ENCODE measurements around the gene DOCK2.
"Not testable (repeated sequence)": the region's sequence is repeated elsewhere in the genome, so short reads cannot be mapped to it uniquely, and the experiment has no call there.

DOCK2 gene

GRCh38 chr5:169789417-169789940 lies 152.4 kb downstream of the DOCK2 start:
- DNase-seq (ENCODE audit: low spot score): no peak

DNA sequence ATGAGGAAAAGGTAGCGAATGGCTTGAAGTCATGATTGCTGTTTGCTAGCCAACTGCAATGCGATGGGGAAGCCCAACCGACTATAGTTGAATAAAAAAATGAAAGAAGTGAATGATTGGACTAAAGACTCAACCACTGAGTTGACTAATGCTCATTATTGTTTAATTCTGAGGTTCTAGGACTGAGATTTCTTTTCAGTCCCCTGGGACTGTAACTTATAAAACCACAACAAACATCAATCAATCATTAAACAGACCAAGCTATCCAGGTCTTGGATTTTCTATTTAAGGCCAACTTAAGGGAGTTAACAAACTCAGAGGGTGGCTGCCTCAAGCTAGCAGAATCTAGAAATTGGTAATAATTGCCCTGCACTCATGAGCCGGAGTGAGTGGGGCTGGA lies 154.2 kb downstream of the DOCK2 start:
- no peak for DNase-seq (ENCODE audit: low spot score)

- DNase-seq (ENCODE audit: low spot score): no peak
Observed at GRCh38 chr5:169795338-169795737, 158.3 kb downstream of the DOCK2 start.

DNA sequence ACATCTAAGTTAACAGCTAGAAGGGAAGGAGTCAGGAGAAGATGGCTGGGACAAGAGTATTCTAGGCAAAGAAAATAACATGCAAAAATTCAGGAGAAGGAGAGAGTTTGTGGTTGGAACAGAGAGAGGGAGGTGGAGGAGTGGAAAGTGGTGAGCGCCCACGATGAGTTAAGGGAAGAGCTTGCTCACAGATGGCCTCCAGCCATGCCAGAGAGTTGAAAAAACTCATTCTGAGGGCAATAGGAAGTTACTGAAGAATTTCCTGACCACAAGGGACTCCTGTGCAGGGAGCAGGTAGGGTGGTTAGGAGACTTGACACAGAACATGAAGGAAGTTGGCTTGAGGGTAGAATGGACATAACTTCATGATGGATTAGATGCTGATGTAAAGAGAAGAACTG lies 159.7 kb downstream of the DOCK2 start:
- DNase-seq (ENCODE audit: low spot score): no peak

- DNase-seq (ENCODE audit: low spot score): no peak
Observed at GRCh38 chr5:169797577-169797976, 160.5 kb downstream of the DOCK2 start.

- DNase-seq (ENCODE audit: low spot score): no peak
Observed at GRCh38 chr5:169798438-169798837, 161.4 kb downstream of the DOCK2 start.

- DNase-seq (ENCODE audit: low spot score): no peak
Observed at GRCh38 chr5:169798906-169799660, 162.0 kb downstream of the DOCK2 start.

DNA sequence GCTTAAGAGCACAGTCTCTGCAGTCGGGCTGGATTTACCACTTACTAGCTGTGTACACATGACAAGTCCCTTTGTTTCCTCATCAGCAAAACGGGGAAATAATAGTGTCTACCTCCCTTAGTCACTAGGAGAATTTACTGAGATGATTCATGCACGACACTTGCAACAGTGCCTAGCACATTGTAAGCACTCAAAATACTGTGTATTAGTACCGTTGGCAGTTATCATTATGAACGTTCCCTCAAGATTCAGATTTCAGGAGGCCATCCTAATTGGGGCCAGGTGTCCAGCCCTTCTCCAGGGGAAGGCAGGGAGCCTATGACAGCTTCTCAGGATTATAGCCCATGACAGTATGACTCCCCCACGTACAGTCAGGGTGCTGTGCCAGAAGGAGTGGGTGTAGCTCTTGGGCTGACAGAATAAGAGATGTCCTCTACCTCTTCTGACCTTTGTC lies 164.3 kb downstream of the DOCK2 start:
- DNase-seq (ENCODE audit: low spot score): no peak

- no peak for DNase-seq (ENCODE audit: low spot score)
Observed at GRCh38 chr5:169801781-169802180, 164.7 kb downstream of the DOCK2 start.

GRCh38 chr5:169803077-169803981 lies 166.3 kb downstream of the DOCK2 start:
- no peak for DNase-seq (ENCODE audit: low spot score)

DNA sequence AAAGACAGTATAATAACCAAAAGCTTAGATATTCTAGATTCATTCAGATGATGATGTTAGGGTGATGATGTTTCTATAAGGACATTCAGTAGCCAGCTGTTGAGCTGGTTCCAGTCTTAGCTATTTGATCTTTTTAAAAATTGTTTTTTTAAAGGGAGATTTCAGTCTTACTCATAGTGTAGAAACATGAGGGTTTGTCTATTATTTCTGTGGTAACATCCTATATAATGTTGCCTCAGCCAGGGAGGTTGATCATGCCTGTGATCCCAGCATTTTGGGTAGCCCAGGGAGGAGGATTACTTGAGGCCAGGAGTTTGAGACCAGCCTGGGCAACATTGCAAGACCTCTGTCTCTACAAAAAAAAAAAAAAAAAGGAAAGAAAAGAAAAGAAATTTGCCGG lies 167.8 kb downstream of the DOCK2 start:
- no peak for DNase-seq (ENCODE audit: low spot score)

GRCh38 chr5:169805527-169805934 lies 168.5 kb downstream of the DOCK2 start:
- DNase-seq (ENCODE audit: low spot score): no peak

- DNase-seq (ENCODE audit: low spot score): no peak
Observed at GRCh38 chr5:169805937-169806700, 169.0 kb downstream of the DOCK2 start.

DNA sequence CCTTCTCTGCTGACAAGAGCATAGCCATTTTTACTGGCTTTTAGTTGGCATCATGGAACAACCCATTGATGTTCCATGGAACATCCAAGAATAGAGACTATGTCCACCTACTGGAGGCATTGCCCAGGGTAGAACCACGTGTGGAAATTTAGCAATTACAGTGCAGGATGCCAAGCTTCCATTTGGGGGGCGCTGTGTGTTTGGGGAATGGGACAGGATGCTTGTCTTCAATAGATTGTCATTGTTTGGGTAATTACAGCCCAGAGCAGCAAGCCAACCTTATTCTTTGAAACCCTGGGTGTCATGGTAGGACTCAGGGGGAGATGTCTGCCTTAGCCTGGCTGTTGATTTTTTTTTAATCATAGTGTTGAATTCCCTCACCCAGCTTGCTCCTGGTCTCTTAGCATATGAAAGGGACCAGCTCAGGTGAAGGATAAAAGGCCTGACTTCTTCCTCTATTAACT lies 171.1 kb downstream of the DOCK2 start:
- peak; percentile 44 for DNase-seq (ENCODE audit: low spot score)

DNA sequence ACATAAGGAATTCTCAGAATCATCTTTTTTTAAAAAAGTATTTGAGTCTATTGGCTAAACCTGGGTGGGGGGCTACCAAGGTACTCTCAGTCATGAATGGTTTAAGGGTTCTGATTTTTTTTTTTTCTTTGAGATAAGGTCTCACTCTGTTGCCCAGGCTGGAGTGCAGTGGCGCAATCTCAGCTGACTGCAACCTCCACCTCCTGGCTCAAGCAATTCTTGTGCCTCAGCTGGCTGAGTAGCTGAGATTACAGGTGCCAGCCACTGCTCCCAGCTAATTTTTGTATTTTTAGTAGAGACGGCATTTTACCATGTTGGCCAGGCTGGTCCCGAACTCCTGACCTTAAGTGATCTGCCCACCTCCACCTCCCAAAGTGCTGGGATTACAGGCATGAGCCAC lies 171.8 kb downstream of the DOCK2 start:
- not testable (repeated sequence) for DNase-seq (ENCODE audit: low spot score)

- DNase-seq (ENCODE audit: low spot score): no peak
Observed at GRCh38 chr5:169809281-169809680, 172.2 kb downstream of the DOCK2 start.

DNA sequence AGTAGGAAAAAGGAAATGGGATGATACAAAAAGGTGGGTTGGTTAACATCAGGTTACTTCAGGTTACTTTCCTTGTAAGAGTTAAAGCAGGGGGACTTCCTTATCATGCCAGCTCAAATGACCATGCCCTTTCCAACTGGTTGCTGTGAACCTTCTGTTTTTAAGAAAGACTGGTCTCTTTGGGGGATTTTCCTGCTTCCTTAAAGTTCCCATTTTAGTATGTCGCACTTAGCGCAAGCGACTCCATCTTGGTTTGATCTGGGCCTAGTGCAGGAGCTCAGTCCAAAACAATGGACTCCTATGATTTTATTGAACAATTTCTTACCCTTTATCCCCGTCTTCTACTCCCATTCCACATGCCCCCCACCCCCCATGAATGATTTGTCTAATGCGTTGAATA lies 173.4 kb downstream of the DOCK2 start:
- no peak for DNase-seq (ENCODE audit: low spot score)

DNA sequence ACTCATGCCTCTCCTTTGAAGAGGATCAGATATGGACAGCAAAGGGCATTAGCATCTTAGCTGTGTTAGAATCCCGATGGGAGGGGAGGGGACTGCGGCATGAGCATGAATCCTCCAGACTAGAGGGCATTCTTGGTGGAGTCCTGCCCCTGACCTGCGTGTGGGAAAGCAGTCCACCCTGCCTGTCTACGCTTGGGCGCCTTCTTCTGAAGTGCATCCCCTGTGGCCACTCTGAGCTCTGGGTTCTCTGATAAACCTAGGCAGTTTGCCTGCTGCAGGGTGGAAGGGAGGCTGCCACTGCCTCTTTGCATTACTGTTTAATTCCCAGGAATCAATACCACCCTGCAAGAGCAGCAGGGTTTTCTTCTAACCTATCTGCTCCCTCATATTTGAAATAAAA lies 173.9 kb downstream of the DOCK2 start:
- no peak for DNase-seq (ENCODE audit: low spot score)

DNA sequence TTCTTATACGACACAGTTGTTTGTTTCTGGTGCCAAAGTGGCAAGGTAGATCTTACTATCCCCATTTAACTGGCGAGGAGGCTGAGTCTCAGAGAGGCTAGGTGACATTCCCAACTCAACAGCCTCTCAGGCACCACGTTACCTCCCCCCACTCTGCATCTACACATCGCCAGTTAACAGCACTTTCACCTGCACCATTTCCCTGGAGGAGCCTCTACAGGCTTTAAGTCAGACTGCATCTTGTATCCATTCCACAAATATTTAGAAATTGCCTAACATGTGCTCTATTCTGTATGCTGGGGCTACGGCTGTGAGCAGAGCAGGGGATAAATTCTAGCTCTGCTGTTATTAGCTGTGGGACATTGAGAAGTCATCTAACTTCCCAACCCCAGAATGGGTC lies 174.6 kb downstream of the DOCK2 start:
- DNase-seq (ENCODE audit: low spot score): no peak

DNA sequence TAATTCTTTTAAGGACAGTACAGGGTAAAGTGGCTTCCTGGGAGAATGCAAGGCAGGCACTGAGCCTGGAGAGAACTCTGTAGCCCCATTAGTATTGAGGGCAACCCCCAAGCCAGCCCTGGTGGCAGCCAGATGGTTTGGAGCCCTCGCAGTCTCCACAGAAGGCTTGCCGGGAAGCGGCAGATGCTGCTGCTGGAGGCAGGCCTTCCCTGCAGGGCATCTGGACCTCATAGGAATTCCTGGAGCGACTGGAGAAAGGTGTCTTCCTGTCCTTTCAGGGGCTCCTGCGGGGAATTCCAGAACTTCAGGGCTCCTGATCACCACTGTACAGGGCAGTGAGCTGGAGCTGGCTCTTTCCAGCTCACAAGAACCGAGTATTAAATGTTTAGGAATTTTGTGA lies 175.7 kb downstream of the DOCK2 start:
- DNase-seq (ENCODE audit: low spot score): peak; percentile 15

GRCh38 chr5:169814045-169814444 lies 177.0 kb downstream of the DOCK2 start:
- DNase-seq (ENCODE audit: low spot score): no peak

GRCh38 chr5:169814522-169814921 lies 177.4 kb downstream of the DOCK2 start:
- no peak for DNase-seq (ENCODE audit: low spot score)
